WERI-Rb-1 (cell line): ENCODE data around the gene MAGI1.

Experiments used
- DNase-seq: peaks from one replicate; pipeline ENCODE4 v3.0.0-alpha.2; 2020
- H3K27ac ChIP-seq: fragments of 250-450 bp; sonication (Bioruptor Pico); 2 replicates; pipeline ENCODE4 v1.5.1; 2020; ENCODE audit warnings: mild to moderate bottlenecking, moderate library complexity
- H3K27me3 ChIP-seq: fragments of 250-450 bp; sonication (Bioruptor Pico); 2 replicates; pipeline ENCODE4 v1.5.1; 2021; ENCODE audit warnings: mild to moderate bottlenecking, low read depth, moderate library complexity; ENCODE audit not compliant: insufficient read depth, severe bottlenecking
- H3K36me3 ChIP-seq: fragments of 250-450 bp; sonication (Bioruptor Pico); 2 replicates; pipeline ENCODE4 v1.5.1; 2020; ENCODE audit warnings: mild to moderate bottlenecking, moderate library complexity
- H3K4me3 ChIP-seq: 2 replicates; pipeline ENCODE4 v1.5.1; 2011; ENCODE audit warnings: low read depth, mild to moderate bottlenecking, control low read depth, low read length
- H3K9me3 ChIP-seq: fragments of 250-450 bp; sonication (Bioruptor Pico); 2 replicates; pipeline ENCODE4 v1.5.1; 2021; ENCODE audit warnings: mild to moderate bottlenecking, moderate library complexity; ENCODE audit not compliant: severe bottlenecking
- CTCF ChIP-seq: IDR thresholded peaks from 2 replicates; pipeline ENCODE4 v1.5.1; 2011; ENCODE audit warnings: low read depth, mild to moderate bottlenecking, control low read depth, inconsistent platforms, low read length

Gene MAGI1

GRCh38 chr3:66010739-66011655, 27.7 kb downstream of the MAGI1 start:
- Histone ChIP-seq H3K36me3 (no peaks in the 10 kb centered on the region), H3K4me3 (no peak overlapping the region), H3K27ac (no peak overlapping the region), H3K9me3 (no peaks in the 10 kb centered on the region), H3K27me3 (no peaks in the 10 kb centered on the region)
- TF ChIP-seq CTCF = no peak
- no peak for DNase-seq

DNA sequence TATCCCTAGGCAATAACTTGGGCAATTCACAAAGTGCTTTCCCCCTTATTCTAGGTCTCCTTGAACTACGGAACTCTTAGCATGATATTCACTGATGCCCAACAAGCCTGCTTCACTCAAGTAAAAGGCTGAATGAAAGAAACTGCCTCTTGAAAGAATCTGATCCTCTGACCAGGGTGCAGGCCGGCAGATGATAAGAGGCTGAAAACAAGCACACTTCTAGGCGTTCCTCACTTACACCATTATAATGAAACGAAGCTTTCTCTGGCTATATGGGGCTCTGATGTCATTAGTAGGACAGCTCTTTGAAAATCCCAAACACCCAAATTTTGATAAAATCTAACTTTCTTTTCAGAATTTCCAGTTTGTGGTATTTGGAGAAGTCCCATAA, 28.4 kb downstream of the MAGI1 start:
- no peak overlapping the region for H3K4me3 ChIP-seq
- H3K27me3 ChIP-seq = no peaks in the 10 kb centered on the region
- H3K9me3 ChIP-seq = no peaks in the 10 kb centered on the region
- no peak for TF ChIP-seq CTCF
- no peak for DNase-seq
- H3K27ac ChIP-seq = no peak overlapping the region
- H3K36me3 ChIP-seq = no peaks in the 10 kb centered on the region

- H3K27me3 ChIP-seq = no peaks in the 10 kb centered on the region
These were observed 34.5 kb downstream of the MAGI1 start for GRCh38 chr3:66004244-66004643.

DNA sequence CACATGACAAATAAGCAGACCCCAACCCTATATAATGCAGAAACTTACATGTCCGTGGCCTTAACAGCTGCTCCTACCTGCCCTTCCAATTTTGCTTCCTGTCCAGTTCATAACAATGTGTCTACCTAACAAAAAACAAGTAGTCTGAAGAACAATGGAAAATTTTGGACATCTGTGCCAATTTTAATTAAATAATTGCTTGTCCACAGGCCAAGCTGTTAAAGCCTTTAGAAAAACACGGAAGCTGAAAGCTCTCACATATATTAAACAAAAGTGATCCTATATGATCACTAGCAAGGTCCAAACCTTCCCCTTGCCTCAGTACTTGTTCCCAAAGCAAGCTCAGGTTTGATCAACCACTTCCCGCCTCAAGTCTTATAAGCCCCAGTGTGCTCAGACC, 37.1 kb downstream of the MAGI1 start:
- DNase-seq = no peak
- Histone ChIP-seq H3K27ac (no peak overlapping the region), H3K9me3 (no peaks in the 10 kb centered on the region), H3K27me3 (no peaks in the 10 kb centered on the region), H3K4me3 (no peak overlapping the region), H3K36me3 (no peaks in the 10 kb centered on the region)
- no peak for TF ChIP-seq CTCF

More at GRCh38 chr3:66004244-66004643, 34.5 kb downstream of the MAGI1 start:
- Histone ChIP-seq H3K9me3 (no peaks in the 10 kb centered on the region), H3K27ac (no peak overlapping the region), H3K36me3 (no peaks in the 10 kb centered on the region), H3K4me3 (no peak overlapping the region)
- DNase-seq = no peak
- no peak for TF ChIP-seq CTCF

- H3K27ac ChIP-seq = no peak overlapping the region
- no peaks in the 10 kb centered on the region for H3K27me3 ChIP-seq
- no peaks in the 10 kb centered on the region for H3K36me3 ChIP-seq
- H3K4me3 ChIP-seq = no peak overlapping the region
- no peak for DNase-seq
- no peak for TF ChIP-seq CTCF
- H3K9me3 ChIP-seq = no peaks in the 10 kb centered on the region
These were observed 38.2 kb downstream of the MAGI1 start for GRCh38 chr3:66000506-66000905.
